Measurements from ENCODE around the gene MORF4L1.

The MORF4L1 gene

DNA sequence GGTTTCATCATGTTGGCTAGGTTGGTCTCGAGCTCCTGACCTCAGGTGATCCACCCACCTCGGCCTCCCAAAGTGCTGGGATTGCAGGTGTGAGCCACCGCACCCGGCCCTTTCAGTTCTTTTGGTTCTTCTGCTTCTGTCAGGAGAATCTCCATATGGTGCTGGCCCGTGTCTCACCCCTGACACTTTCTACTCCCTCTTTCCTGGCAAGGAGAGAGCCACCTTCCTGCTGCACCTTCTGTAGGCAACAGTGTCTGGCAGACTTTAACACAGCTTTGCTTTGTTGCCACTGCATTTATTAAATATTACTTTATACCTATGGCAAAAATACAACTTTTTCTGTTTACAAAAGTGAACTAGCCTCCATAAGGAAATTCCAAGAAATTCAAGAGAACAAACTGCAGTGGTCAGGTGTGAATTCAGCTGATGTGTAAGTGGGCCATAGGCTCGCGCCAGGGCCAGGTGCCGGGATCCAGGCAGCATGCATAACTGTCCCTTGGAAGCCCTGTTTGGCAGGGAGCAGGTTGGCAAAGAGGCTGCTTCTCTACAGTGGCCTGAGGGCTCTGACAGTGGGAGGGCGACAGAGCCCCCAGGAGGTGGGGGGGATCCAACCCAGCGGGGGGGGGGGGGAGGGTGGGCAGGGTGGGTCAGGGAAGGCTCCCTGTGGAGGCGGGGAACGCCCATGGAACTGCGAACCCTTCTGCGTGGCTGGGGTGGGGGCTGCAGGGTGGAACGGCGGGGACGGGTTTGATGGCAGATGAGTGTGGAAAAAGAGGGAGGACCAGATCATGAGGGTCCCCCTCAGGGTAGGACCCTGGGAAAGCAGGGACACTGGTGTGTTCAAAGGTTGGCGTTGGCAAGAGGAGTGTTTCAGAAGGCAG is 51.0 kb downstream of the MORF4L1 start:
- TF ChIP-seq FOXP2 (optimal IDR thresholded peaks at IDR 0.05; ENCODE audit: borderline replicate concordance, extremely low read depth, extremely low read length, insufficient read depth) (no peak), SIN3A (IDR thresholded peaks at IDR 0.05; ENCODE audit: borderline replicate concordance, insufficient read depth, low read length) (no peak), TAF1 (IDR thresholded peaks at IDR 0.05; ENCODE audit: borderline replicate concordance, insufficient read depth, low read length) (no peak), POLR2AphosphoS5 (IDR thresholded peaks at IDR 0.05; ENCODE audit: low read depth, low read length) (no peak)
- TF ChIP-seq, protein P1, sequence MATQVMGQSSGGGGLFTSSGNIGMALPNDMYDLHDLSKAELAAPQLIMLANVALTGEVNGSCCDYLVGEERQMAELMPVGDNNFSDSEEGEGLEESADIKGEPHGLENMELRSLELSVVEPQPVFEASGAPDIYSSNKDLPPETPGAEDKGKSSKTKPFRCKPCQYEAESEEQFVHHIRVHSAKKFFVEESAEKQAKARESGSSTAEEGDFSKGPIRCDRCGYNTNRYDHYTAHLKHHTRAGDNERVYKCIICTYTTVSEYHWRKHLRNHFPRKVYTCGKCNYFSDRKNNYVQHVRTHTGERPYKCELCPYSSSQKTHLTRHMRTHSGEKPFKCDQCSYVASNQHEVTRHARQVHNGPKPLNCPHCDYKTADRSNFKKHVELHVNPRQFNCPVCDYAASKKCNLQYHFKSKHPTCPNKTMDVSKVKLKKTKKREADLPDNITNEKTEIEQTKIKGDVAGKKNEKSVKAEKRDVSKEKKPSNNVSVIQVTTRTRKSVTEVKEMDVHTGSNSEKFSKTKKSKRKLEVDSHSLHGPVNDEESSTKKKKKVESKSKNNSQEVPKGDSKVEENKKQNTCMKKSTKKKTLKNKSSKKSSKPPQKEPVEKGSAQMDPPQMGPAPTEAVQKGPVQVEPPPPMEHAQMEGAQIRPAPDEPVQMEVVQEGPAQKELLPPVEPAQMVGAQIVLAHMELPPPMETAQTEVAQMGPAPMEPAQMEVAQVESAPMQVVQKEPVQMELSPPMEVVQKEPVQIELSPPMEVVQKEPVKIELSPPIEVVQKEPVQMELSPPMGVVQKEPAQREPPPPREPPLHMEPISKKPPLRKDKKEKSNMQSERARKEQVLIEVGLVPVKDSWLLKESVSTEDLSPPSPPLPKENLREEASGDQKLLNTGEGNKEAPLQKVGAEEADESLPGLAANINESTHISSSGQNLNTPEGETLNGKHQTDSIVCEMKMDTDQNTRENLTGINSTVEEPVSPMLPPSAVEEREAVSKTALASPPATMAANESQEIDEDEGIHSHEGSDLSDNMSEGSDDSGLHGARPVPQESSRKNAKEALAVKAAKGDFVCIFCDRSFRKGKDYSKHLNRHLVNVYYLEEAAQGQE (IDR thresholded peaks at IDR 0.05; ENCODE audit: insufficient read depth in 1 of 2, low read depth in 2 of 2, low read length in 2 of 2) = no peak

DNA sequence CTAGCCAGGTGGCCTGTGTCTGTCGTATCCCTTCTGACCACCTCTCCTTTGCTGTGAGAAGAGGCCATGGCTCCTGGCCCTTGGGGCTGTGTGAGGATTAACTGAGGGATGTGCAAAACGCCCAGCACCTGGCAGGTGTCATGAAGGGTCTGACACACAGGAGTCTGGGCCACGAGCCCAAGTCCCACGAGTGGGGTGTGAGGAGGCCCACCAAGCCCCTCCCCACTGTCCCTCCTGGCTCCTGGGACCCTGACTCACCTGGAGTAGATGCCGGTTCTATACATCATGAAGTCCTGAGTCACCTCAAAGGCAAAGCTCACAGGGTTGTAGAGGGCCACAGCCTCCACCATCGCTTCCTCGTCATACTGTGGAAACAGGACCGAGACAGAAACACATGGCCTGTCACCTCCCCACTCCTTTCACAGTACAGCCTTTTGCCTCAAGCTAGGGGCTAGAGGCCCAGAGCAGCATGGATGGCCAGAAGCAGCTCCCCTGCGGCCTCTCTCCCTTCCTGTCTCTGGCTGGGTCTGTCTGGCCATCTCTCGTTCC is 52.5 kb downstream of the MORF4L1 start:
- TF ChIP-seq FOXP2 (optimal IDR thresholded peaks at IDR 0.05; ENCODE audit: borderline replicate concordance, extremely low read depth, extremely low read length, insufficient read depth) (no peak), POLR2AphosphoS5 (IDR thresholded peaks at IDR 0.05; ENCODE audit: low read depth, low read length) (no peak), TAF1 (IDR thresholded peaks at IDR 0.05; ENCODE audit: borderline replicate concordance, insufficient read depth, low read length) (no peak), SIN3A (IDR thresholded peaks at IDR 0.05; ENCODE audit: borderline replicate concordance, insufficient read depth, low read length) (no peak)
- TF ChIP-seq, protein P1 (IDR thresholded peaks at IDR 0.05; ENCODE audit: insufficient read depth in 1 of 2, low read depth in 2 of 2, low read length in 2 of 2) = no peak

DNA sequence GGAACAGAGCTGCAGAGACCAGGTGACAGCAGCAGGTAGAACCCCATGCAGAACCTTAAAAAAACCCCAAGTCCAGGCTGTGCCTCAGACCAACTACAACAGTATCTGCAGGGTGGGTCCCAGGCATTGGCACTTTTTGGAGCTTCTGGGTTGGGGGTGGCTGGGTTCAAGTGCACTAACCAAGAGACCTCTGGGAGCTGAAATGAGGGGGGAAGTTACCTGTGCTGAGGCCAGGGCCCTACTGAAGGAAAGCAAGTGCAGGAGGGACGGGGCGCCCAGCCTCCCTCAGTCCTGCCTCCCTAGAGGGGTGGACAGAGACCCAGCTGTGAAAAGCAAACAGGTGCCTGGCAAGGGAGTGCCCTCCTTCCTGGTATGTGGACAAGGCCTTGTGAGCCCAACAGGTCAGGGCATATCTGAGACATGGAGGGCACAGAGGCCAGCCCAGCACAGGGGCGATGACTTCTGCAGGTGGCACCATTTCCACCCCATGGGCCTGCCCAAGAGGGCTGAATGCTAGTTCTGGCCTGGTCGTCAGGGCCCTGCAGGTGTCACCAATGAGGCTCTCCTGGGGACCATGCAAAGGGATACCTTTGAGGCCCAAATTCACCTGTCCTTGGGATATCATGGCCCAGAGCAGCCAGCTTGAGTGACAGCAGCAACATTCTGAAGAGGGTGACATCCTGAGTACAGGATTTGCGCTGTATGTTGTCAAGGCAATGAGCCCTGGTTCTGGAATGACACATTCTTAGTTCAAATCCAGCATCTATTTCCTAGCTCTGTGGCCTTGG is 53.5 kb downstream of the MORF4L1 start:
- TF ChIP-seq, protein P1 (IDR thresholded peaks at IDR 0.05; ENCODE audit: insufficient read depth in 1 of 2, low read depth in 2 of 2, low read length in 2 of 2) = no peak
- no peak for TF ChIP-seq SIN3A (IDR thresholded peaks at IDR 0.05; ENCODE audit: borderline replicate concordance, insufficient read depth, low read length)
- no peak for TF ChIP-seq FOXP2 (optimal IDR thresholded peaks at IDR 0.05; ENCODE audit: borderline replicate concordance, extremely low read depth, extremely low read length, insufficient read depth)
- no peak for TF ChIP-seq TAF1 (IDR thresholded peaks at IDR 0.05; ENCODE audit: borderline replicate concordance, insufficient read depth, low read length)
- 0 out of 2 replicates have a peak, but pooled peaks have one; percentile 31 for TF ChIP-seq POLR2AphosphoS5 (IDR thresholded peaks at IDR 0.05; ENCODE audit: low read depth, low read length)

DNA sequence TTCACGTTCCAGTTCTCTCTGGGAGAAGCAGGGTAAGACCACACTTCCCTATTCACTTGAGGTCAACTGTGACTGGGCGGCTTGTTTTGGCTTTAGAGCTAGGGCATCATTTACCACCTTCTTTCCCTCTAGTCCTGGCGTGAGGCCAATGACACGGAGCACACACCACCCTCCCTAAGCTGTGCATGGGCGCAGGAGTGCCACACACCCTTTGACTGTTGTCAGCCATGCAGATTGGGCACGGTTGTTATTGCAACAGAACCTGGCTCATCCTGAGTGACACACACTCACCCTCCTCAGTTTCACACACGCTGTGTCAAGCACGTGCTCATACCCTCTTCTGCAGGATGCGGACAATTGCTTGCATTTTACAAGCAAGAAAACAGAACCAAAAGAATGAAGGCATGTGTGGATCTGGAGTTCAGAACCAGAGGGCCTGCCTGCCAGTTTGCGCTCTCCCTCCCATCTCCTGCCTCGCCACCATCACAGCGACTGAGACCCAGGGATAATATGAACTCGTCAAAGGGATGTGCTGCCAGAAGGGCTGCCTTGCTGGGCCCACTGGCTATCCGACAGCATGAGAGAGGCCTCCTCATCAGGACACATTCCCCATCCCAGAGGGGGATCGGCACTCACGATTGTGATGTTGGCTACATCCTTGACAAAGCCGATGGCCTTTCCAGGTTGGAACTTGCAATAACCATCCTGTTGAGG is 54.5 kb downstream of the MORF4L1 start:
- no peak for TF ChIP-seq TAF1 (IDR thresholded peaks at IDR 0.05; ENCODE audit: borderline replicate concordance, insufficient read depth, low read length)
- no peak for TF ChIP-seq FOXP2 (optimal IDR thresholded peaks at IDR 0.05; ENCODE audit: borderline replicate concordance, extremely low read depth, extremely low read length, insufficient read depth)
- TF ChIP-seq, protein P1 (IDR thresholded peaks at IDR 0.05; ENCODE audit: insufficient read depth in 1 of 2, low read depth in 2 of 2, low read length in 2 of 2) = no peak
- no peak for TF ChIP-seq POLR2AphosphoS5 (IDR thresholded peaks at IDR 0.05; ENCODE audit: low read depth, low read length)
- TF ChIP-seq SIN3A (IDR thresholded peaks at IDR 0.05; ENCODE audit: borderline replicate concordance, insufficient read depth, low read length) = no peak

Data from PFSK-1 (cell line).